Natural killer cell (primary cell): ENCODE data around the gene SLC18A3. TPM values are rescaled to one million over a fixed set of nuclear protein-coding genes. Genes with fewer than 3 reads are reported as not detected.

Experiments used
- ATAC-seq, 3 donors: fragments of 150-1000 bp in 2 of 3; fragments of 200-7000 bp in 1 of 3; cut with Tn5 transposase; 1 replicate in 1 of 3; 2 replicates in 2 of 3; pipeline ENCODE4 v1.10.0; 2021; ENCODE audit warnings: mild to moderate bottlenecking in 2 of 3, moderate library complexity in 2 of 3
- DNase-seq, 2 donors: peaks; one replicate each; pipeline versions ENCODE4 v3.0.0 to v3.0.0-alpha.2; 2013 to 2021; ENCODE audit warnings: mixed read lengths in 1 of 2
- H3K27ac ChIP-seq: one replicate; pipeline ENCODE4 v1.5.1; 2013; ENCODE audit warnings: mild to moderate bottlenecking, low read length
- H3K27me3 ChIP-seq: one replicate; pipeline ENCODE4 v1.6.1; 2013; ENCODE audit warnings: low read length; ENCODE audit not compliant: control insufficient read depth, insufficient read depth
- H3K36me3 ChIP-seq: one replicate; pipeline ENCODE4 v1.6.1; 2013; ENCODE audit warnings: low read length; ENCODE audit not compliant: control insufficient read depth, insufficient read depth
- H3K4me1 ChIP-seq: one replicate; pipeline ENCODE4 v1.6.1; 2013; ENCODE audit warnings: low read length; ENCODE audit not compliant: control insufficient read depth, insufficient read depth
- H3K4me3 ChIP-seq: one replicate; pipeline ENCODE4 v1.5.1; 2013; ENCODE audit warnings: low read length
- H3K9me3 ChIP-seq: one replicate; pipeline ENCODE4 v1.6.1; 2013; ENCODE audit warnings: low read length; ENCODE audit not compliant: control insufficient read depth, insufficient read depth
- H3K27ac Mint-ChIP-seq, 2 donors: one replicate each; pipeline ENCODE4 v1.8.0; 2022; ENCODE audit warnings: mild to moderate bottlenecking in 2 of 2, mixed read lengths in 2 of 2, moderate library complexity in 1 of 2
- H3K27me3 Mint-ChIP-seq, 2 donors: one replicate each; pipeline ENCODE4 v1.8.0; 2022; ENCODE audit warnings: low read depth in 2 of 2, mixed read lengths in 2 of 2
- H3K36me3 Mint-ChIP-seq: one replicate; pipeline ENCODE4 v1.8.0; 2022; ENCODE audit warnings: mixed read lengths
- H3K4me1 Mint-ChIP-seq, 2 donors: one replicate each; pipeline ENCODE4 v1.8.0; 2022; ENCODE audit warnings: mixed read lengths in 2 of 2
- H3K4me3 Mint-ChIP-seq: one replicate; pipeline ENCODE4 v1.8.0; 2022; ENCODE audit warnings: mild to moderate bottlenecking, moderate library complexity, mixed read lengths
- H3K9me3 Mint-ChIP-seq, 2 donors: one replicate each; pipeline ENCODE4 v1.8.0; 2022; ENCODE audit warnings: mixed read lengths in 2 of 2
- CTCF ChIP-seq: fragments of 200-600 bp; IDR thresholded peaks from one replicate; pipeline ENCODE4 v1.8.0; 2022; ENCODE audit warnings: antibody characterized with exemption
- WGBS: methylation state at CpG from one replicate; pipeline ENCODE4 v1.1.7; 2013; ENCODE audit warnings: missing lambda C conversion rate; ENCODE audit not compliant: insufficient coverage; 5-methylcytosine and 5-hydroxymethylcytosine counted together
- intact Hi-C: fragments of 100-400 bp; cut with micrococcal nuclease; formaldehyde crosslinking; loops from one replicate; pipeline ENCODE4 v1.14.2; 2022
- total RNA-seq, 4 donors: library from RNA; stranded (reverse); fragments of 120-200 nt in 1 of 4; gene quantifications; one replicate each; pipeline versions ENCODE4 v1.2.3 to v1.2.4, GENCODE V29; 2013 to 2022

SLC18A3 gene
- total RNA-seq: not detected
- total RNA-seq (2013): not detected

- no peaks in the 10 kb centered on the region for H3K9me3 Mint-ChIP-seq
- peaks cover 15 to 24% of the 10 kb centered on the region in 2 donors for H3K4me1 Mint-ChIP-seq
- Histone ChIP-seq H3K27me3 (peaks cover 36% of the 10 kb centered on the region), H3K4me3 (no peak within 1 kb of the TSS), H3K9me3 (no peaks in the 10 kb centered on the region), H3K27ac (no peak within 1 kb of the TSS), H3K4me1 (peaks cover 10% of the 10 kb centered on the region), H3K36me3 (no peaks in the 10 kb centered on the region)
- 2% methylated on average over 43 of the region's 43 CpGs for WGBS
- intact Hi-C loops: no loop called here
- DNase-seq (no peak), ATAC-seq (no peak)
- TF ChIP-seq CTCF: no peak
- no peak within 1 kb of the TSS for H3K4me3 Mint-ChIP-seq
- H3K27ac Mint-ChIP-seq: no peak within 1 kb of the TSS
- H3K27me3 Mint-ChIP-seq: peaks cover 52 to 68% of the 10 kb centered on the region in 2 donors
- H3K36me3 Mint-ChIP-seq: no peaks in the 10 kb centered on the region
Measured at GRCh38 chr10:49610114-49610457, at the start of gene SLC18A3. Gene SLC18A3, plus strand, starts transcription at chr10:49610310. Its CDS starts 431 bp downstream, at chr10:49610741.

GRCh38 chr10:49560526-49560925 is 49.6 kb upstream of the SLC18A3 start:
- DNase-seq (no peak), ATAC-seq (no peak)
- Mint-ChIP-seq H3K36me3 (no peaks in the 10 kb centered on the region), H3K9me3 (no peaks in the 10 kb centered on the region), H3K4me3 (no peak overlapping the region), H3K27ac (no peak overlapping the region), H3K4me1 (no peaks in the 10 kb centered on the region), H3K27me3 (peaks cover 8 to 33% of the 10 kb centered on the region in 2 donors)
- H3K27me3 ChIP-seq: peaks cover 4% of the 10 kb centered on the region
- H3K36me3 ChIP-seq: no peaks in the 10 kb centered on the region
- 56% methylated on average over 2 of the region's 2 CpGs for WGBS
- H3K27ac ChIP-seq: no peak overlapping the region
- H3K4me1 ChIP-seq: no peaks in the 10 kb centered on the region
- H3K4me3 ChIP-seq: no peak overlapping the region
- H3K9me3 ChIP-seq: no peaks in the 10 kb centered on the region
- TF ChIP-seq CTCF: no peak
- intact Hi-C loops: no loop called here

GRCh38 chr10:49562893-49563292 is 47.2 kb upstream of the SLC18A3 start:
- 75% methylated on average over 1 of the region's 1 CpG for WGBS
- H3K4me1 ChIP-seq: peaks cover 5% of the 10 kb centered on the region
- Mint-ChIP-seq H3K36me3 (no peaks in the 10 kb centered on the region), H3K4me3 (no peak overlapping the region), H3K4me1 (peaks cover 4% of the 10 kb centered on the region in 2 donors), H3K9me3 (no peaks in the 10 kb centered on the region), H3K27me3 (peaks cover 10 to 48% of the 10 kb centered on the region in 2 donors), H3K27ac (no peak overlapping the region)
- no peak overlapping the region for H3K27ac ChIP-seq
- H3K36me3 ChIP-seq: no peaks in the 10 kb centered on the region
- ATAC-seq (no peak), DNase-seq (no peak)
- peaks cover 4% of the 10 kb centered on the region for H3K27me3 ChIP-seq
- no peak for TF ChIP-seq CTCF
- H3K9me3 ChIP-seq: no peaks in the 10 kb centered on the region
- no peak overlapping the region for H3K4me3 ChIP-seq
- intact Hi-C loops: no loop called here

- Mint-ChIP-seq H3K9me3 (no peaks in the 10 kb centered on the region), H3K4me3 (no peak overlapping the region), H3K27ac (no peak overlapping the region), H3K27me3 (peaks cover 13 to 55% of the 10 kb centered on the region in 2 donors), H3K4me1 (peaks cover 17 to 18% of the 10 kb centered on the region in 2 donors), H3K36me3 (no peaks in the 10 kb centered on the region)
- 84% methylated on average over 4 of the region's 4 CpGs for WGBS
- ATAC-seq: no peak
- Histone ChIP-seq H3K27ac (no peak overlapping the region), H3K27me3 (peaks cover 4% of the 10 kb centered on the region), H3K9me3 (no peaks in the 10 kb centered on the region), H3K36me3 (no peaks in the 10 kb centered on the region), H3K4me3 (no peak overlapping the region), H3K4me1 (peaks cover 14% of the 10 kb centered on the region)
- intact Hi-C loops: no loop called here
- DNase-seq: no peak
- TF ChIP-seq CTCF: no peak
Measured at GRCh38 chr10:49564461-49565009, 45.6 kb upstream of the SLC18A3 start.
